Fibroblast of the aortic adventitia (primary cell): ENCODE data around the gene UFD1. TPM values are rescaled to one million over a fixed set of nuclear protein-coding genes. Genes with fewer than 3 reads are reported as not detected.
A peak's percentile ranks its signal among the peaks of the same experiment; 100 is the strongest.

Experiments
- DNase-seq: peaks from one replicate; pipeline ENCODE4 v3.0.0-alpha.2; 2010; ENCODE audit warnings: low read depth
- H3K4me3 ChIP-seq: 2 replicates; pipeline ENCODE4 v1.5.1; 2011; ENCODE audit warnings: low read depth, mild to moderate bottlenecking, control low read depth, low read length, moderate library complexity
- total RNA-seq: library from RNA; depleted of rRNA; stranded (reverse); fragments of >200 nt; gene quantifications from 2 replicates; pipeline ENCODE4 v1.2.3, GENCODE V29; 2012; ENCODE audit warnings: low replicate concordance
- TF ChIP-seq, protein P1 (sequence below): IDR thresholded peaks from 2 replicates; pipeline ENCODE4 v1.5.1; 2011; ENCODE audit warnings: mild to moderate bottlenecking, low read length, control low read depth, inconsistent platforms; ENCODE audit not compliant: insufficient read depth

Gene UFD1
- total RNA-seq, 1 donor = 70.8 TPM

GRCh38 chr22:19473578-19473977, 5.4 kb downstream of the UFD1 start:
- DNase-seq = no peak
- TF ChIP-seq, protein P1, sequence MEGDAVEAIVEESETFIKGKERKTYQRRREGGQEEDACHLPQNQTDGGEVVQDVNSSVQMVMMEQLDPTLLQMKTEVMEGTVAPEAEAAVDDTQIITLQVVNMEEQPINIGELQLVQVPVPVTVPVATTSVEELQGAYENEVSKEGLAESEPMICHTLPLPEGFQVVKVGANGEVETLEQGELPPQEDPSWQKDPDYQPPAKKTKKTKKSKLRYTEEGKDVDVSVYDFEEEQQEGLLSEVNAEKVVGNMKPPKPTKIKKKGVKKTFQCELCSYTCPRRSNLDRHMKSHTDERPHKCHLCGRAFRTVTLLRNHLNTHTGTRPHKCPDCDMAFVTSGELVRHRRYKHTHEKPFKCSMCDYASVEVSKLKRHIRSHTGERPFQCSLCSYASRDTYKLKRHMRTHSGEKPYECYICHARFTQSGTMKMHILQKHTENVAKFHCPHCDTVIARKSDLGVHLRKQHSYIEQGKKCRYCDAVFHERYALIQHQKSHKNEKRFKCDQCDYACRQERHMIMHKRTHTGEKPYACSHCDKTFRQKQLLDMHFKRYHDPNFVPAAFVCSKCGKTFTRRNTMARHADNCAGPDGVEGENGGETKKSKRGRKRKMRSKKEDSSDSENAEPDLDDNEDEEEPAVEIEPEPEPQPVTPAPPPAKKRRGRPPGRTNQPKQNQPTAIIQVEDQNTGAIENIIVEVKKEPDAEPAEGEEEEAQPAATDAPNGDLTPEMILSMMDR = peak; percentile 11
- no peak overlapping the region for H3K4me3 ChIP-seq

- H3K4me3 ChIP-seq = no peak overlapping the region
- TF ChIP-seq, protein P1 = no peak
- no peak for DNase-seq
These were observed 6.8 kb downstream of the UFD1 start for GRCh38 chr22:19472233-19472632.

DNA sequence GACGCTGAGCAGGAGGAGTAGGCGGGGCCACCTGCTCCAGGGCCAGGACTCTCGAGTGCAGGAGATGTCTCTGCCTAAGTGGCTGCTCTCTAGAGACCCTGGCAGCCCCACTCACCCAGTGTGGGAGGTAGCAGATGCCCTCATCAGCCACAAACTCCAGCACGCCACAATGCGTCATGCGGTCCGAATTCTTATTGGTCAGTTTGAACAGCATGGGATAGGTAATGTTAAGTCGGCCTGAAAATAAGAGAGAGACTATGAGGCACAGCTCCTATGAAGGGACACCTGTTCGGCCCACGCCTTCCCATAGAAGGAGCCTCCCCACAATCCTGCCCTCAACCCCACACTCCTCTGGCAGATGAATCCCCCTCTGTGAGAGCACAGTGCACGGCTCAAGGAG, 7.4 kb downstream of the UFD1 start:
- no peak overlapping the region for H3K4me3 ChIP-seq
- no peak for DNase-seq
- TF ChIP-seq, protein P1 = no peak

DNA sequence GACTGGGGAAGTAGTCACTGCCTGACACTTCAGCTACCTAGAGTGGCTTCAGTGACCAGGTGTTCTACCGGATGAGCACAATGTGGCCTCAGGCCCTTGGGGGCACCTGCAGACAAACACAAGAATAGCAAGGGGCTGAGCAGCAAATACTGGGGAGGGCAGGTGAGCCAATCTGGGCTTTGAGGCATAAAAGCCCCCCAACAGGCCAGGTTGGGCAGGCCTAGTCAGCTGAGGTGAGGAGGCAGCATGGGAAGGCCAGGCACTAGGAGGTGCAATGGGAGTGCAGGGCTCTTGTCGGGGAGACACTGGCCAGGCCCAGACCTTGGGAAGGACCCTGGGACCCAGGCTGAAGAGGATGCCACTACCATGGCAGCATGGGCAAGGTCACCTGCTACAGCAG, 9.0 kb downstream of the UFD1 start:
- DNase-seq = no peak
- TF ChIP-seq, protein P1 = no peak
- H3K4me3 ChIP-seq = no peak overlapping the region

GRCh38 chr22:19469421-19469820, 9.6 kb downstream of the UFD1 start:
- DNase-seq = no peak
- H3K4me3 ChIP-seq = no peak overlapping the region
- TF ChIP-seq, protein P1 = no peak

GRCh38 chr22:19467912-19468311, 11.1 kb downstream of the UFD1 start:
- no peak overlapping the region for H3K4me3 ChIP-seq
- TF ChIP-seq, protein P1 = no peak
- DNase-seq = no peak
